ENCODE results near the gene HOXB1.

DNA sequence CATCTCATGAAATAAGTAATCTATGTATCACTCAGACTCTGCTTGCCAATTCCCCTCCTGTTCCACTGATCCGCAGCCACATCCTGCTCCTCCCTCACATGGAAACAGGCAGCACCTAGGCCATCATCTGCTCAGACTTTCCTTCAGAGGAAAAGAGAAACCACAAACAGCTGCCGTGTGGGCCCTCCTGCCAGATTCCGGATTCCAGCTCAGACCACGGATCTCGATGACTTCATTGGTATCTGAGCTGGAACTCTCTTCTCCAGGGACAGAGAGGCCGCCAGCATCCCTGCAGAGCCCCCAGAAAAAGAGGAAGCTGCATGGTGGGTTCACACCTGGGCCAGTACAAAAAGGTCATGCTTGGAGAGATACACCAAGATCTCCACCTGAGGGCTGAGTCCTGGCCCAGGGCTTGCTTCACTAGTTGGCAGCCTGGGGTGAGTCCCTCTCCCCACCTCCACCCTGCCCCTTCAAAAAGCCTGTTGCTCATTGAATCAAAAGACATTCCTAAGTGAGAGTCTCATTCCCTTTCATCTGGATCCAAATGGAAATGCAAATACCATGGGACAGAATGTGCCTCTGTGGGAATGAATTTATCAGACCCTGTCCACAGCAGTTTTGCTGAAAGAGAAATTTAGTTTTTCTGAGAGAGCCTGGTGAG, 47.2 kb downstream of the HOXB1 start:
- TF ChIP-seq CTCF (IDR thresholded peaks at IDR 0.05) (no peak), POLR2A (IDR thresholded peaks at IDR 0.05) (no peak)
